Testis (tissue), 2 donors: Measurements from ENCODE around the gene CLEC18B.
"Not testable (repeated sequence)": the region's sequence is repeated elsewhere in the genome, so short reads cannot be mapped to it uniquely, and the experiment has no call there.

Experiments used
- POLR2A ChIP-seq: fragments of 450-650 bp; IDR thresholded peaks from one replicate; pipeline ENCODE4 v1.6.1; 2017; ENCODE audit warnings: antibody characterized with exemption, mild to moderate bottlenecking, moderate library complexity
- TF ChIP-seq, protein P1 (sequence below), 3 experiments: fragments of 450-650 bp in 2 of 3; fragments of 200-600 bp in 1 of 3; sonication (generic) in 1 of 3; IDR thresholded peaks; one replicate each; pipeline ENCODE4 v1.5.1; 2016 to 2019; ENCODE audit warnings: antibody characterized with exemption in 3 of 3, mild to moderate bottlenecking in 2 of 3, moderate library complexity in 1 of 3

DNA sequence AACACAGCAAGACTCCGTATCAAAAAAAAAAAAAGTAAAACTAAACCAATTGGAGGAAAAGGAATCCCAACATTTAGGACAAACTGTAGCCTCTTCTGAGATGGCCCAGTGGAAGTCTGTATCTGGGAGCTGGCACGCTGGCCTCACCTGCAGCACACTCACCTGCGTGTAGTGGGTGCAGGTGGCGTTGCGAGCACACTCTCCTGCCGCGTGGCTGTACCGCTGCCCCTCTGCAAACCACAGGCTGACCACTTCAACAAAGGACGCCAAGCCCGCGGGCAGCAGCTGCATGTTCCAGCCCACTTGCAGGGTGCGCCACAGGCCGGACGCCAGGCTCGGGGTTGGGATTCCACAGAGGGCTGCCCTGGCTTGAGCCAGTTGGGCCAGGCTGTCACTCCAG lies 3.4 kb downstream of the CLEC18B start:
- TF ChIP-seq, protein P1, sequence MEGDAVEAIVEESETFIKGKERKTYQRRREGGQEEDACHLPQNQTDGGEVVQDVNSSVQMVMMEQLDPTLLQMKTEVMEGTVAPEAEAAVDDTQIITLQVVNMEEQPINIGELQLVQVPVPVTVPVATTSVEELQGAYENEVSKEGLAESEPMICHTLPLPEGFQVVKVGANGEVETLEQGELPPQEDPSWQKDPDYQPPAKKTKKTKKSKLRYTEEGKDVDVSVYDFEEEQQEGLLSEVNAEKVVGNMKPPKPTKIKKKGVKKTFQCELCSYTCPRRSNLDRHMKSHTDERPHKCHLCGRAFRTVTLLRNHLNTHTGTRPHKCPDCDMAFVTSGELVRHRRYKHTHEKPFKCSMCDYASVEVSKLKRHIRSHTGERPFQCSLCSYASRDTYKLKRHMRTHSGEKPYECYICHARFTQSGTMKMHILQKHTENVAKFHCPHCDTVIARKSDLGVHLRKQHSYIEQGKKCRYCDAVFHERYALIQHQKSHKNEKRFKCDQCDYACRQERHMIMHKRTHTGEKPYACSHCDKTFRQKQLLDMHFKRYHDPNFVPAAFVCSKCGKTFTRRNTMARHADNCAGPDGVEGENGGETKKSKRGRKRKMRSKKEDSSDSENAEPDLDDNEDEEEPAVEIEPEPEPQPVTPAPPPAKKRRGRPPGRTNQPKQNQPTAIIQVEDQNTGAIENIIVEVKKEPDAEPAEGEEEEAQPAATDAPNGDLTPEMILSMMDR (IDR thresholded peaks at IDR 0.05) = not testable (repeated sequence)
- TF ChIP-seq POLR2A = not testable (repeated sequence)
